T-helper 1 cell (primary cell): ENCODE results near the gene SCRT2.
"Not testable (repeated sequence)": the region's sequence is repeated elsewhere in the genome, so short reads cannot be mapped to it uniquely, and the experiment has no call there.

Source experiments
- DNase-seq, 5 donors: peaks; one replicate each; pipeline ENCODE4 v3.0.0-alpha.2; 2012 to 2020
- total RNA-seq, 4 donors: gene quantifications; one replicate each; lab custom pipeline; 2026; lab: John Stamatoyannopoulos, UW

Gene SCRT2
- 0 reads per million in 4 donors for total RNA-seq

DNA sequence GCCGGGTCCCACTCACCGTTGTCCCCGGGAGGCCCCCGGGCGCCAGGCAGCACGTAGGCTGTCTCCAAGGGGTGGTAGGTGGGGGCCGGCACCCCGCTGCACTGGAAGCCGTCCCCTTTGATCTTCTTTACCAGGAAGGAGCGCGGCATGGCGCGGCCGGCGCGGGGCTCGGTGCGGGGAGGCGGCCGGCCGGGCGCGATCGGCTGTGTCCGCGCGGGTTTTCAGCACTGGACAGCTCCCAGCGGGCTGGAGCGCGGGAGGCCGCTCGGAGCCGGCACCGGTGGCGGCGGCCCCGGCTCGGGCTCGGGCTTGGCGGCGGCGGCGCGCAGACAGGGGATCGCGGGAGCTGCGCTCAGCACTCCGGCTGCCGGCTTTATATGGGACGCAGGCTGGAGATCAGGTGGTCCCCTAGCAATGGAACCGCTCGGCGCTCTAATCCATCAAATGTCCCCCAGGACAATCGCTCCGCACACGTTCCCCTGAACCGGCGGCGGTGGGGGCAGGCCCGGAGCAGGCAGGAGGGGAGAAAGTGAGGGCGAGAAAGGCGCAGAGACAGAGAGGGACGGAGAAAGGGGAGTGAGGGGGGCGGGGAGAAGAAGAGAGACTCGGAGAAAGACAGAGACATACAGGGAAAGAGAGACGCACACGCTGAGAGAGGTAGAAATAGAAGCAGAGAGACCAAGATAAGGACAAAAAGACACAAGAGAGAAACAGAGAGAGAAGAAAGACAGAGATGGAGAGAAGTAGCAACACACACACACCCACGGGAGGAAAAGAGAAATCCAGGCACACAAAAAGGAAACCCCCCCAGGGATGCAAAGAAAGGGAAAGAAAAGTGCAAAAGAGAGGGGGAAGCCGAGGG, at the start of gene SCRT2:
SCRT2 (minus strand) TSS at position 350 of the 862 bp plus-strand sequence; CDS start at position 149, 201 bp downstream.
- DNase-seq = peak; percentile 27 to 60 (median 37)

DNA sequence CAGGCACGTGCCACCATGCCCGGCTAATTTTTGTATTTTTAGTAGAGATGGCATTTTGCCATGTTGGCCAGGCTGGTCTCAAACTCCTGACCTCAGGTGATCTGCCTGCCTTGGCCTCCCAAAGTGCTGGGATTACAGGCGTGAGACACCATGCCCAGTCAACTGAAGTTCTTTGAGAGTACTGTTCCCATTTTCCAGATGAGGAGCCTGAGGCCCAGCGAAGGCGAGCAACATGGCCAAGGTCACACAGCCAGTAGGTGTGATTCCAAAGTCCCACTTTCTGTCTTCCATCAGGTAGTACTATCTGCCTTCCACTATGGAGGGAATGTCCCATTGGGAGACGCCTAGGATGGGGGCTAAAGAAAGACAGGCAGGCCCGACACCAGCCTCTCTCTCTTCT, 49.2 kb upstream of the SCRT2 start:
- not testable (repeated sequence) for DNase-seq

DNA sequence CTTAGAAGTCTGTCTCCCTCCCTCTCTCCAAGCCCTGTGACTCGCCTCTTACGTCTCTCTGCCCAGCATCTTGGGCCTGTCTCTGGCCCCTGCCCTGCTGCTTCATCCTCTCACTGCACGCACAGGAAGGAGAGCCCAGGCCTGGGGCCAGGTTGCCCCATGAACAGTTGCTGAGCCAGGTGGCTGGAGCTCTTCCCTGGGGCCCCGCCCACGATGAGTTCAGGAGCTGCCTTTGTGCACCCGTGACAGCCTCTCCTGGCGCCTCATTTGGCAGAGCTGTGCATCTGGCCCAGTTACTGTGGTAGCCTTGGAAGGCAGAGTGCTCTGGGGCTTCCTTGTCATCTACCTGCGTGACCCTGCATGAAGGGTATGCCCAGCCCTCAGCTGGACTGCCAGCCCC, 48.2 kb upstream of the SCRT2 start:
- no peak for DNase-seq

DNA sequence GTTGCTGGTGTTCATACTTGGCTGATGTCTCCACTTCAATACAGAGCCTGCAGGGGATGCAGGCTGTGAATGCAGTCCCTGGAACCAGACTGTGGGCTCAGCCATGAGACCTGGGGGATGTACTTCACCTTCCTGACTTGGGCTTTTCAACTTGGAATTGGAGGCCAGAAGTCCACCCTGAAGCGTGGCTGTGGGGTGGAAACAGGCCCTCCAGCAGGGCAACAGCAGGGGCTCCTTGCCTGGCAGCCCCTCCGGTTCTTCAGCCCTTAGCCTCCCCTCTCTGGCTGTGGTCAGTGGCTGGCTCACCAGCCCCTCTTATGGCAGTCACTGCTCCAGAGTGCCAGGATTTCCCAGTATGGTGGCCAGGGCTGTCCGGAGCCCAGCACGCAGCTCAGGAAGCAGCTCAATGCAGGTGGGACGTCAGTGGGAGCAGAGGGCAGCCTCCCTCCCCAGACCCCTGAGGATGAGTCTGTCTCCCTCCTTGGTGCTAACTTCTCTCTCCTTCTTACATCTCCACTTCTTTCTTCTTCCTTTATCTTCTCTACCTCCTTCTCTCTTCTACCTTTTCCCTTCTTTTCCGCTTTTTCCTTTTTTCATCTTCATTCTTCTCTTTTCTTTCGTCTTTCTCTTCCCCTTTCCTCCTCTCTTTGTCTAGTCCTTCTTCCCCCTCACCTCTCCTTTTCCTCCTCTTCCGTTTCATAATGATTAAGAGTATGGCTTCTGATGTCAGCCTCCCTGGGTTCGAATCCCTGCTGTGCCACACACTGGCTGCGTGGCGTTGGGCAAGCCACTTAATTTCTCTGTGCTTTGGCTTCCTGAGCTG, 47.4 kb upstream of the SCRT2 start:
- no peak for DNase-seq

DNA sequence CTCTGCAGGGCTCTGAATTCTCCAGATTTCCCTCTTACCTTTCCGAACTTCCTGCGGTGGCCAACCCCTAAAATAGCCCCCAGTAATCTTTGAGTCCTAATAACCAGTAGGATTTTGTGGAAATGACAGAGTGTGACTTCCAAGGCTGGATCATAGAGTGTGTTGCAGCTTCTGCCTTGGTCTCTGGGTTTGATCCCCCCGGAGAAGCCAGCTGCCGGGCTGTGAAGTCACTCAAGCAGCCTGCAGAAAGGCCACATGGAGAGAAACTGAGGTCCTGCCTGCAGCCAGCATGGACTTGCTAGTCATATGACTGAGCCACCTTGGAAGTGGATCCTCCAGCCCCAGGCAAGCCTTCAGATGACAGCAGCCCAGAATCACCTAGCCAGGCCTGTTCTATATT, 46.3 kb upstream of the SCRT2 start:
- DNase-seq = no peak

DNA sequence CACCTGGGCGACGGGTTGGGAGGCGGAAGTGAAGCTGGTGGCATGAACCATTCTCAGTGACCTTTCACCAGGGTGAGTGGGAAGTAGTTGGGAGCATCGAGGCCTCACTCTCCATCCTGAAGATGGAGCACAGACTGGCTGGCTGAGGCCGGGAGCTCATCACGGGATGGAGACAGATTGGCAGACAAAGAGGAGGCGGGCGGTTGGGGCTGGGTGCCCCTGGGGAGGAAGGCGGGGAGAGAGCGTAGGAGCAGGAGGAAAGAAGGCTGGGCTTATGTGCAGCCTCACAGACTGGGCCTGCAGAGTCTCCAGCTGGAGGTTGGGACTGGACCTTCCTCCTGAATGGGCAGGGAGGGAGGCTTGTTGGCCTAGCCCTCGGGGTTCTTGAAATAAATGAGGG, 44.2 kb upstream of the SCRT2 start:
- no peak for DNase-seq

DNA sequence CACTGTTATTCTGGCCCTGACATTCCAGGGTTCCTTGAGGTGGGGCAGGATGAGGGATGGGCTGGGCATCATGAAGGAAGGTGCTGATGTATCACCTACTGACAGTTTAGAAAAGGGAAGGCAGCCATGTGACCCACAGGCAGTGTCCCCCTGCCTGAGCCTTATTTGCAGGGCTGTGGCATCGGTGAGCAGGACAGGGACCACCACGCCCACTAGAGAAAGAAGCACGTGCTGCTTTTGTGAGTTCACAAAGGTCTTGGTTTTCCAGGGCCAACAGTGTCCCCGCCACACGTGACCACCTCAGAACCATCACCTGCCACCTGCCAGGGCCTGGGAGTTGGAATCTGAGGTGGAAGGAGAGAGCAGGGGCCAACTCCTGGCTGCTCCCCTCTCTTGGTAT, 43.5 kb upstream of the SCRT2 start:
- no peak for DNase-seq

DNA sequence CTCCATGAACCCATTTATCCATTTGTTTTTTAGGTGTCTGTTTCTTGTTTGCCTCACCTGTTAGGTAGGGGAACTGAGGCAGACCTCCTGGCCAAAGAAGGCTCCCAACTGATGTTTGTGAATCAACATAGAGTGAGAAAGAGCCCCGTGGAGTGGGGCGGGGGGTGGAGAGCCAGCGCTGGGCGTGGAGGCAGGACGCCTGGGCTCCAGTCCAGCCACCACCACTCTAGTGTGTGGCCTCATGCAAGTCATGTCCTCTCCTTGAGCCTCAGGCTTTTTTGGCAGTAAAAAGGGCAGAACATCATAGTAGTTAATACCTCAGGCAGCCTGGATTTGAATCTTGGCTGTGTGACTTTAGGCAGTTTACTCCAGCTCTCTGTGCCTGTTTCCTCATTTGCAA, 42.2 kb upstream of the SCRT2 start:
- no peak for DNase-seq

DNA sequence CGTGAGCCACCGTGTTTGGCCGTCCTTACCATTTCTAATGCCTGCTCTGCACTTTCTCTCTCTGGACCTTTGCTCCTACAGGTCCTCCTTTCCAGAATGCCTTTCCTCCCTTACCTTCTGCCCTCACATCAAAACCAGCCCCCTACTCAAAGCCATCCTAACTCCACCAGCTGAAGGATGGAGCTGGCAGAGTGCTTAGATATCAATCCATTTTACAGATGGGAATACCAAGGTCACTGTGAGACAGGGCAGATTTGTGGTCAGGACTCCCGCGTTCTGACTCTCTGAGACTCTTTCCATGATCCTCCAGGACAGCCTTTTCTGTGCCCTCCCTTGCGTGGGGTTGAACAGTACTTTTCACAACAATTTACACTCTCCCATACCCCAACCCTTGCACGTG, 41.7 kb upstream of the SCRT2 start:
- DNase-seq = no peak

DNA sequence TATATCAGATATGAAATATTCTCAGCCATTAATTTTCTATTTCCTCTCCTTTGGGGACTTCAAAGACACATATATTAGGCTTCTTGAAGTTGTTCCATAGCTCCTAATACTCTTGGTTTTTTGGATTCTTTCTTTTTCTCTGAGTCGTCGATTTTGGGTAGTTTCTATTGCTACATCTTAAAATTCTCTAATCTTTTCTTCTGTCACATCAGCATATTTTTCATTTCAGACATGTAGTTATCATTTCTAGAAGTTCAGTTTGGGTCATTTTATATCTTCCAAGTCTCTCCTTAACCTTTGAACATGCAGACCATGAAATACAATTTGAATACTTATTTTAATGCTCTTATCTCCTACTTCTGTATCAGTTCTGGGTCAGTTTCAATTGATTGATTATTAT, 38.9 kb upstream of the SCRT2 start:
- DNase-seq = no peak

DNA sequence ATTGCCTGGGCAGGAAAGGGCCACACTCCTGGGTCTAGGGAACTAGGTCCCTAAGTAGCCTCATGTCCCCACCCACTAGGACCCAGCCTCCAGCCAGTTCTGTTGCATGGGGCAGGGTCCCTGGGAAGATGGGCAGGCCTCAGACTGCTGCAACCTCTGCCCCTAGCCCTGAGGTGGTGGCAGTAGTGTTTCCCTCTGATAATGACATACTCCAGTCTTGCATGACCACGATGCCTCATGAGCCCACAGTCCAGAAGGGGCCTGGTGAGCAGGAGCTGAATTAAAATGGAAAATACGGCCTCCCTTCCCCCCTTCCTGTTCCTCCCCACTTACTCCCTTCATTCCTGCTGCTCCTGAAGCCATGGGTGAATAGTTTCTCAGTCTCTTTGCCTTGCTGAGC, 36.0 kb upstream of the SCRT2 start:
- DNase-seq = no peak

DNA sequence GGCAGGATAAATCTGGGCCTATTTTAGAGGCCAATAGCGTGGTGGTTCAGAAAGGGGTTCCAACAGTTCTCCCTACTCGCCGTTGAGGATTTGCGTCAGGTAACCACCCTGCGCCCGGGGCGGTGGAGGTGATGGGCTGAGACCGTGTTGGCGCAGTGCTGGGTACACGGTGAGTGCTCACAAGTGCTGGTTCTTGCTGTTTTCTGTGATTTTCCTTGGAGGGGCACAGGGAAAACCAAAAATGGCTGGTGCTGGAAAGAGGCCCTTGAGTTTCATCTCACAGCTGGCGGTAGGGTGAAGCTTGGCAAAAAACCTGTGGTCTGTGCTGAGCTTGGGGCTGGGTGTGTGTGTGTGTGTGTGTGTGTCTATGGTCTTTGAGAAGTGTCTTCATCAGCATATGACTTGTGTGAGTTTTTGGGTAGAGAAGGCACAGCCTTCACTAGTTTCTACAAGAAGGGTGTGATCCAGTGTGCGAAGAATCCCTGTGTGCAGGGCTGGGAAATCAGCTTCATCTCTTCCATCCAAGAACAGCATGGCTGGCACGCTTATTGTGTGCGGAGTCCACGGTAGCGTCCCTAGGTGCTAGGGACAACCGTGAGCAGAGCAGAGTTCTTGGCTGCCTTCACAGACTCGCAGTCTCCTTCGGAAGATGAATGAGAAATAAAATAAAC, 35.3 kb upstream of the SCRT2 start:
- no peak for DNase-seq

DNA sequence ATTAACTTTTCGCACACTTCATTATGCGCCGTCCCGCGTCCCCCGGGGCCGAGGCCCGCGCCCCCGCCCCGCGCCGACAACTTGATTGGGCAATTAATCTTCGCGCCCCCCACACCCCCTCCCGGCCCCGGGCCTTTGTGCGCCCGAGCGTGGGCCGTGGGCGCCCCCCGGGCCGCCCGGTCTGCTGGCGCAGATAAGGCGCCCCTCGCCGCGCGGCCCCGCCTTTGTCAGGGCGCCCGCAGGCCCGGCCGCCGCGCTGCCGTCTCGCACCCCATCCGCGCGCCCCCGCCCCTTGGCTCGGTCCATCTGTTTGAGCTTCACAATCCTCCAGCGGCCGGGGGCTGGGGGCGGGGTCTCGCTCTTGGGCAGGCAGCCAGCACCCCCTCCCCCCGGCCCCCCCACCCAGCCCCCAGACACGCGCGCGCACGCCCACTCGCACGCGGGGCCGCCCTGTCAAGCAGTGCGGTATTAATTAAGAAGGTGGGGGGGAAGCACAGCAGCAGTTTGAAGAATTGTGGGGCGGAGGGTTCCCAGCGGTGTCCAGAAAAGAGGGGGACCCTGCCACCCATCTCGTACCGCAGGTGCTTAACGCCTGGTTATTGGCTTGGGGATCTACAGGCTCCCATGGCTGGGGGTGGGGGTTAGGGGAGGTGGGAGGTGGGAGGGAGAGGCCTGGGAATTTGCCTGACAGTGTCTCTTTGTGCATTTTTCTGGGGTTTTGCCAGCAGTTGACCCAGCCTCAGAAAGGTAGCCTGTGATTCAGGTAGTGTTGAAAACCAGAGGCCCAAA, 34.6 kb upstream of the SCRT2 start:
- DNase-seq = no peak

DNA sequence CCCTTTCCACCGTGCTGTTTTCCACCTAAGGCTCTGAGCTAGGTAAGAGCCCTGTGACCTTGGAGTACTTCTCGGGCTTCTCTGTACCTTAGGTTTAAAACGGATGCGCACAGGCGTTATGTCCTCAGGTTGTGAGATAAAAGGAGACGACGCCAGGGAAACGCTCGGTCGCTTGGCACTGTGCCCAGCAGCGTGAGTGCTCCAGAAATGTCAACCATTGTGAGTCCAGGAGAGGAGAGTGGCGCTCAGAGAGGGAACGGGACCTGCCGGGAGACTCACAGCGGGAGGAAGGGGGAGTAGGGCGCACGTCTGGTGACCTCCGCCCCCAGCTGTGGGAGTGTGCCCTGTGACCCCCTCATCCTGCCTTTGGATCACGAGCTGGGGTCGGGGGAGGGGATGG, 33.8 kb upstream of the SCRT2 start:
- DNase-seq = no peak

DNA sequence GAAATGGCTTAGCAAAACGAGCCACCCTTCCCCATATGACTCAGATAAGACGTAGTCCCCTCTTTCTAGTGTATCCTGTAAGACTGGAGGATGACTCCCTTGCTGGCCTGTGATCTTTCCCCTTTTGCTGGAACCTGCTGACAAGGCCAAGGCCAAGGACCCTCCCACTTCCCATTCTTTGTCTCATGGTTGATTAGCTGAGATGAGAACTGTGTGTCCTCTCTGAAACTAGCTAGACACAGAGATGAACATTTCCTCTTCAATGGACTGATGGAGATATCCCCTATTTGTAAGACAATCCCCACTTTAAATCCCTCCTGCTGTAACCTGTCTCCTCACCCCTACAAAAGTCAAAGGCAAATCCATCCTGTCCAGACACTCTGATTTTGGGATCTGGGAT, 33.4 kb upstream of the SCRT2 start:
- no peak for DNase-seq

DNA sequence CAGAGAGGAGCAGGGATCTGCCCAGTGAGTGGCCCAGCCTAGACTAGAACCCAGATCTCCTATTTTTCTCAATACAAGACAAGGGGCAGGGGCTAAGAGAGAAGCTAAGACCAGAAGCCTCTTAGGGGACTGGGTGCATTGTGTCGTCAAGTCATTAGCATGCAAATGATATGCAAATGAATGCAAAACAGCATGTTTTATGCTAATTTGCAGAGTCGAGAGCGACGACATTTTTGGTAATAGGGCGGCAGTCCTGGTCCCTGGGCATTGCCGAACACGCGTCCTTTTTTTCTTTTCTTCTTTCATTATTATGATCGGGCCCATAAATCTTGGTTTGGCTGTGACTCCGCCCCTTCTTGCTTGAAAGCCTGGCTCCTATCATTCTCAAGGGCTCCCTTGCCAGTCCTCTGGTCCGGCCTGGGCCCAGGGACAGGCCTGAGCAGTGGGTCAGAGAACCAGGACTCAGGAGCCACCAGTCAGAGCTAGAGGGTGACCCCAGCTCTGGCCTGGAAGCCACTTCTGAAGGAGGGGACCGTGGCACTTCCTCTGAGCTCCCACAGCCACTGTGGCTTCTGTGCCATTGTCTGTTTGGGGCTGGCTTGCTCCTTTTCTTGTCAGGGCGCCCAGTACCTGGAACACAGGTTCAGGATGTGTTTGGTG, 32.0 kb upstream of the SCRT2 start:
- no peak for DNase-seq

DNA sequence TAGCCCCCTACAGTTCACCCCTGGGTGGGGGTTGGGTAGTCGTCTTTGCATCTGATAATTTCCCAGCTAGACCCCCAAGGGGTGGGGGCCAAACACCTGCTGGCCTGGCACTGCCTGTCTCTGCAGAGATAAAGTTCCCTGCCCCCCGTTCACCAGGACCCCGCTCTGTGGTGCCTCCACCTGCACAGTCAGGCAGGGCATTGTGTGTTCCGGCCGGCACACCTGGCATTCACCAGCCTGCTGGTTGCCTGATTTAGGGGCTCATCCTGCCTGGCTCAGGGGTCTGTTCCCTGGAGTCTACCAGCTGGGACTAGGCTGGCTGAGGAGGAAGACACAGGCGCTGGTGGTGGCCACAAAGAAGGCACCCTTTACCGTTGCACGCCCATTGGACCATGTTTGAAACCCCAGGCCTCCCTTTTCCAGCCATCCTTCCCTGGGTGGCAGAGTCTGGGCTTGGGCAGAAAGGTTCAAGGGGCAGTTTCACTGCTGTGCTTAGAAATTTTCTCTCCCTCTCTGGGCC, 30.8 kb upstream of the SCRT2 start:
- DNase-seq = no peak

DNA sequence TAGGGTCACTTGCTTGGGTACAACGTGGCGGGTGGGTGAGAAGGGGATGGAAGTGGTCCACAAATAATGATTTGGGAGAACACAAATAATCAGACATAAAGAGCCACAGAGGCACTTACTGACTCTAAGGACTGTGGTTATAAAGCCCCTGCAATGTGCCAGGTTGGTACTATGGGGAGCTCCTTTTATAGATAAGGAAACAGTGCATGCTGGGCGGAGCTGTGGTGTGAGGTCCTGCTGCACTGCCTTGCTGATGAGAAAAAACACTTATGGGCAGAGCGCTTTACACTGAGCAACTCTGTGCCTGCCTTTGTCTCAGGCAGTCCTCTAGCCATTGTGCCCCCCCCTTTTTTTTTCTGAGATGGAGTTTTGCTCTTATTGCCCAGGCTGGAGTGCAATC, 29.1 kb upstream of the SCRT2 start:
- no peak for DNase-seq

DNA sequence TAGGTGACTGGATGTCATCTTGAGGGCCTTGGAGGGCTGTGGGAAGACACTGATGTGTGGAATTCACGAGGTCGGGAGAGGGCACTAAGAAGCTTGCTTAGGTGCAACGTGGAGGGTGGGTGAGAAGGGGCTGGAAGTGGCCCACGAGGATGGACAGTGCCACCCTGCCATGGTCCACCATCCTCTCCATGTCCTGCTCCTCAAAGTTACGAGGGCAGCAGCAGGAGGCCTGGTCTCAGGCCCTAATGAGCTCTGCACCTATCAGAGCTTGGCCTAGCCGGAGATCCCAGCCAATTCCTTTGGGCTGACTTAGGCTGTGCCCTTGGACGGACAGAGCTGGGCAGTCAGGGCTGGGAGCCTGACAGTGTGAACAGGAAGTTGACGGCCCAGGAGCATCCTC, 27.8 kb upstream of the SCRT2 start:
- DNase-seq = no peak

DNA sequence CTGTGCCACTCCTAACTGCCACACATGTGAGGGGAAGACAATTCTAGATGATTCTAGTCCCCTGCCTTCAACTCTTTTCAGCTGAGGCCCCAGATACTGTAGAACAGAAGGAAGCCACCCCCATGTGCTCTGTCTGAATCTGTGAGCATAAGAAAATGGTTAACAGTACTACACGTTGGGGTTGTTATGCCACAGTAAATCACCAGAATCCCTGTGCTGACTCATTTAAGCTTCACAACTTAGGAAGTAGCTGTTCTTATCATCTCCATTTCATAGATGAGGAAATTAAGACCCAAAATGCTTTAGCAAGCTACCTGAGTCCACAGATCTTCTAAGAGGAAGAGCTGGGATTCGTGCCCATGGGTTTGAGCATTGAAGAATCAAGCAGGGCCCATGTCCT, 27.4 kb upstream of the SCRT2 start:
- DNase-seq = no peak

DNA sequence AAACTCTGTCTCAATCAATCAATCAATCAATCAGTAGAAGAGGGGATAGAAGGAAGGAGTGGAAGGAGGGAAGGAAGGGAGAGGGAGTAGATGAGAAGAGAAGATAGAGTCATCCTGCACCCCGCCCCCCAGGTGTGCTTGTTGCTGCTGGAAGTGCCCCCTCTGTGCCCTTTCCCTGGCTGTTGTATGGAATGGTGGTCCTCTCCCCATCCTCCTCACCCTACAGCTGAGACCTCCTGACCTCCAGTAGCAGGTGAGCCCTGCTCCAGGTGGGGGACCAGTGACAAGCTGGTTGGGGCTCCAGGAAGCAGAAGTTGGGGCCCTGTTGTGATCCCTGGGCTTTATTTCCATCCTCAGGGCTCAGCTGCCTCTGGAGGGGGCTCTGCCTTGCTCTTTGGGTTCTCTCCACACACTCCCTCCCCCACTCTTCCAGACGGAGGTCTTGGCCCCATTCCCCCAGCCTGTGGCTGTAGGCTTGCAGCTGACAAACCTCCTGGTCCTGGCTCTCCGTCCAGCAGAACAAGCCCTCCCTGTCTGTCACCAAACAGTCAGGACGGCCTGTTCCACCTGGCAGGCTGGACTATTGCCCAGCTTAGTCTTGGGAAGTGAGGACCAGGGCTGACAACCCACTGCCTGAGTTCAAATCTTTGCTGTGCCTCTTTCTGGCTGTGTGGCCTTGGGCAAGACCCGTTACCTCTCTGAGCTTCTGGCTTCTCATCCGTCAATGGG, 26.0 kb upstream of the SCRT2 start:
- no peak for DNase-seq
